IMR-90 (cell line): ENCODE results near the gene MAGI2. TPM values are rescaled to one million over a fixed set of nuclear protein-coding genes. Genes with fewer than 3 reads are reported as not detected.

Experiments used
- ATAC-seq: fragments of 200-7000 bp; cut with Tn5 transposase; 2 replicates; pipeline ENCODE4 v1.9.1; 2020; ENCODE audit warnings: low read depth, mild to moderate bottlenecking, moderate library complexity
- BruUV-seq: library from RNA; stranded (reverse); fragments of 400-500 nt; replicated peaks from 2 replicates; lab custom pipeline; 2021; lab: Mats Ljungman, UMichigan
- CTCF ChIA-PET: fragments of 300-600 bp; formaldehyde crosslinking; extraction: SDS; loops from one replicate; lab custom pipeline; 2021; ENCODE audit warnings: antibody characterized with exemption; lab: Yijun Ruan, JAX
- POLR2A ChIA-PET: fragments of 300-600 bp; sonication (Branson Sonifier 250); formaldehyde crosslinking; loops from one replicate; lab custom pipeline; 2022; ENCODE audit warnings: antibody characterized with exemption; ENCODE audit not compliant: unreplicated experiment; lab: Charles Lee
- DNase-seq: peaks from one replicate; pipeline ENCODE4 v3.0.0; 2013
- H2AFZ ChIP-seq: replicated peaks from 2 replicates; pipeline ENCODE3; 2013; ENCODE audit warnings: low read length, mild to moderate bottlenecking; ENCODE audit not compliant: poor library complexity
- H2AK5ac ChIP-seq: 2 replicates; pipeline ENCODE4 v1.6.1; 2013; ENCODE audit warnings: low read depth, low read length, inconsistent platforms
- H2AK9ac ChIP-seq: replicated peaks from 2 replicates; pipeline ENCODE3; 2013; ENCODE audit warnings: mild to moderate bottlenecking, low read depth, low read length, moderate library complexity; ENCODE audit not compliant: poor library complexity
- H2BK120ac ChIP-seq: 2 replicates; pipeline ENCODE4 v1.6.1; 2013; ENCODE audit warnings: low read depth, low read length, inconsistent platforms
- H2BK15ac ChIP-seq: 3 replicates; pipeline ENCODE4 v1.6.1; 2013; ENCODE audit warnings: low read depth, low read length, inconsistent platforms
- H2BK20ac ChIP-seq: 2 replicates; pipeline ENCODE4 v1.6.1; 2013; ENCODE audit warnings: low read depth, mild to moderate bottlenecking, inconsistent platforms, low read length, moderate library complexity
- H2BK5ac ChIP-seq: 2 replicates; pipeline ENCODE4 v1.6.1; 2013; ENCODE audit warnings: mild to moderate bottlenecking, low read depth, low read length, inconsistent platforms; ENCODE audit not compliant: poor library complexity, severe bottlenecking
- H3K14ac ChIP-seq: replicated peaks from 2 replicates; pipeline ENCODE4 v1.6.1; 2013; ENCODE audit warnings: low read depth, low read length, inconsistent platforms
- H3K18ac ChIP-seq: 2 replicates; pipeline ENCODE4 v1.6.1; 2013; ENCODE audit warnings: low read depth, low read length, control low read depth
- H3K23ac ChIP-seq: 2 replicates; pipeline ENCODE4 v1.6.1; 2013; ENCODE audit warnings: low read depth, low read length, inconsistent platforms
- H3K27ac ChIP-seq: 2 replicates; pipeline ENCODE4 v1.5.1; 2013; ENCODE audit warnings: mild to moderate bottlenecking, control low read depth, low read length; ENCODE audit not compliant: insufficient read depth
- H3K27me3 ChIP-seq: 2 replicates; pipeline ENCODE4 v1.6.1; 2013; ENCODE audit warnings: low read length; ENCODE audit not compliant: control insufficient read depth, insufficient read depth
- H3K36me3 ChIP-seq: 2 replicates; pipeline ENCODE4 v1.6.1; 2013; ENCODE audit warnings: low read length, mixed read lengths; ENCODE audit not compliant: control insufficient read depth, insufficient read depth
- H3K4ac ChIP-seq: 2 replicates; pipeline ENCODE4 v1.6.1; 2013; ENCODE audit warnings: low read depth, low read length, inconsistent platforms
- H3K4me1 ChIP-seq: 2 replicates; pipeline ENCODE4 v1.6.1; 2013; ENCODE audit warnings: low read length, mixed read lengths; ENCODE audit not compliant: control insufficient read depth, insufficient read depth
- H3K4me2 ChIP-seq: 2 replicates; pipeline ENCODE4 v1.6.1; 2013; ENCODE audit warnings: low read depth, mild to moderate bottlenecking, control low read depth, low read length, moderate library complexity
- H3K4me3 ChIP-seq: 2 replicates; pipeline ENCODE4 v1.5.1; 2013; ENCODE audit warnings: low read depth, mild to moderate bottlenecking, control low read depth, low read length, moderate library complexity; ENCODE audit not compliant: insufficient read depth
- H3K56ac ChIP-seq: 2 replicates; pipeline ENCODE4 v1.6.1; 2013; ENCODE audit warnings: low read length, inconsistent platforms; ENCODE audit not compliant: insufficient read depth; ENCODE audit errors: extremely low read depth
- H3K79me1 ChIP-seq, 2 experiments: 2 replicates each; pipeline ENCODE4 v1.6.1; 2013; ENCODE audit warnings: low read length in 2 of 2, inconsistent platforms in 1 of 2, low read depth in 1 of 2
- H3K9ac ChIP-seq: 2 replicates; pipeline ENCODE4 v1.6.1; 2013; ENCODE audit warnings: low read depth, low read length, control low read depth
- H3K9me1 ChIP-seq: 2 replicates; pipeline ENCODE4 v1.6.1; 2013; ENCODE audit warnings: low read length, inconsistent platforms; ENCODE audit not compliant: insufficient read depth
- H3K9me3 ChIP-seq: 2 replicates; pipeline ENCODE4 v1.6.1; 2013; ENCODE audit warnings: low read length; ENCODE audit not compliant: control insufficient read depth, insufficient read depth
- H4K20me1 ChIP-seq: 2 replicates; pipeline ENCODE4 v1.6.1; 2013; ENCODE audit warnings: low read length, inconsistent platforms; ENCODE audit not compliant: insufficient read depth
- H4K5ac ChIP-seq: 2 replicates; pipeline ENCODE4 v1.6.1; 2013; ENCODE audit warnings: mild to moderate bottlenecking, low read depth, low read length, control low read depth
- H4K8ac ChIP-seq, 2 experiments: 2 replicates each; pipeline ENCODE4 v1.6.1; 2013; ENCODE audit warnings: low read depth in 2 of 2, low read length in 2 of 2, control low read depth in 1 of 2, inconsistent platforms in 1 of 2
- H4K91ac ChIP-seq: 2 replicates; pipeline ENCODE4 v1.6.1; 2013; ENCODE audit warnings: low read depth, low read length, inconsistent platforms; ENCODE audit not compliant: insufficient read depth
- CTCF ChIP-seq: conservative IDR thresholded peaks from 2 replicates; pipeline ENCODE4 v1.5.1; 2012; ENCODE audit warnings: mild to moderate bottlenecking, low read depth, low read length, improper control_type of control experiment
- dilution Hi-C: fragments of 300-500 bp; cut with HindIII; formaldehyde crosslinking; loops from one replicate; pipeline ENCODE4 v1.14.3; 2018; ENCODE audit warnings: low sequenced_read_pairs; ENCODE audit not compliant: unreplicated experiment
- in situ Hi-C: fragments of 300-500 bp; cut with MboI; formaldehyde crosslinking; loops from 3 replicates; pipeline ENCODE4 v1.14.3; 2019; ENCODE audit warnings: low sequenced_read_pairs, inconsistent platforms, mixed read lengths
- intact Hi-C: fragments of 100-400 bp; cut with micrococcal nuclease; formaldehyde crosslinking; loops from 2 replicates; pipeline ENCODE4 v1.10.0; 2022
- polyA plus RNA-seq, 3 experiments: library from polyadenylated mRNA; depleted of rRNA; stranded (reverse); fragments of >200 nt; gene quantifications; 2 replicates each; pipeline ENCODE4 v1.2.3, GENCODE V29; 2012; ENCODE audit warnings: low replicate concordance in 1 of 3
- total RNA-seq: library from RNA; depleted of rRNA; stranded (reverse); fragments of >200 nt; gene quantifications from 2 replicates; pipeline ENCODE4 v1.2.3, GENCODE V29; 2012

MAGI2 gene
- total and polyA plus RNA-seq, 2 of the 4 experiments (the other 2 are of a cell fraction): 2.5 to 17.9 TPM

- H3K79me1 ChIP-seq: no peaks in the 10 kb centered on the region; a peak in 1 of 4 replicates
- no peak overlapping the region for H3K9ac ChIP-seq
- intact Hi-C loops (no loop called here), in situ Hi-C loops (no loop called here), dilution Hi-C loops (no loop called here)
- CTCF ChIA-PET: no interaction called here
- no peak overlapping the region for H2AFZ ChIP-seq
- H2BK5ac ChIP-seq: no peak overlapping the region
- H4K5ac ChIP-seq: no peak overlapping the region
- no peaks in the 10 kb centered on the region for H3K36me3 ChIP-seq
- BruUV-seq: no TSS peak
- H3K4me2 ChIP-seq: no peak overlapping the region
- POLR2A ChIA-PET: no interaction called here
- H3K4me3 ChIP-seq: no peak overlapping the region
- no peak overlapping the region for H3K4ac ChIP-seq
- H2BK15ac ChIP-seq: no peak overlapping the region
- H4K8ac ChIP-seq: no peak overlapping the region
- peaks cover 6% of the 10 kb centered on the region; the same call in 1 of the 2 replicates for H3K9me1 ChIP-seq
- H3K14ac ChIP-seq: no peak overlapping the region
- TF ChIP-seq CTCF: no peak
- H2BK20ac ChIP-seq: no peak overlapping the region
- DNase-seq (no peak), ATAC-seq (no peak)
- no peak overlapping the region for H2BK120ac ChIP-seq
- H2AK5ac ChIP-seq: no peak overlapping the region
- H3K4me1 ChIP-seq: 0 out of 2 replicates have a peak, but pooled peaks cover 2% of the 10 kb centered on the region
- no peaks in the 10 kb centered on the region for H4K20me1 ChIP-seq
- no peak overlapping the region for H3K27ac ChIP-seq
- no peak overlapping the region for H3K56ac ChIP-seq
- H4K91ac ChIP-seq: no peak overlapping the region
- no peak overlapping the region for H2AK9ac ChIP-seq
- H3K9me3 ChIP-seq: no peaks in the 10 kb centered on the region
- no peak overlapping the region for H3K23ac ChIP-seq
- H3K27me3 ChIP-seq: no peaks in the 10 kb centered on the region
- no peak overlapping the region for H3K18ac ChIP-seq
Observed at GRCh38 chr7:78115876-78116275, 1337.6 kb downstream of the MAGI2 start.
